SK-N-DZ (cell line): ENCODE data around the gene CNDP1.

ENCODE experiments used
- DNase-seq: peaks from one replicate; pipeline ENCODE4 v3.0.0-alpha.2; 2015; ENCODE audit warnings: low spot score

Gene CNDP1

GRCh38 chr18:74506448-74507084 lies 27.7 kb upstream of the CNDP1 start:
- DNase-seq, result no peak

DNA sequence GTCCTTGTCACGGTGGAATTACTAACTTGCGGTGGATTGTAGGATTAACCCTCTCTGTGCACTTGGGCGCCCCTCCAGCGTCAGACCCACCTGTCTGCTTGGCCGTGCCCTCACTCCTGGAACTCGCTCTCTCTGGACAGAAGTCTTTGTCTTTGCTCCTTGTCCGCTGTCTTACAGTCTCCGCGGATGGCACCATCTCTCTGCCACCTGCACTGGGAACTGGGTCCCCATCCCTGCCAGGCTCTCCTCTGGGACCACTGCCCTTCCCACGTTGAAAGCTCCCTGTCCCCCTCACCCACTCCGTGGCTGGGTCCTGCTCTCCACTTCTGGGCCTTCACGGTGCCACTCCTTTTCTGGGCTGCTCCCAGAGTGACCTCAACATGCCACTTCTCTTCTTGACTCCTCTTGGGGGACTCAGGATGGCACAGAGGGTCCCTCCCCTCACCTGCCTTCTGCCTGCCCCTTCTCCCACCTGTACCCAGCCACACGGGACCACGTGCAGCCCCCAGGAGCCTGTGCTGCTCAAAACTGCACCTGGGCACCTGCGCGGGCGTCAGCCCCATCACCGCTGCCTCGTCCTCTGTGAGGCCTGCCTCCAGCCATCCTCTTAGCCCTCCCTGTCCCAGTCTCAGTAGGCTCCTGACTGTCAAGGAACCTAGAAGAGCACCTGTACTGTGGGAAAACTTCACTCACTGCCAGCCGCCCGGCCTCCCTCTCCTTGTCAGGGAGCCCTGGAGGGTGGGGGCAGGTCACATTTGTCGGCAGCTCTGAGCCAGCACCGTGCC lies 27.0 kb upstream of the CNDP1 start:
- no peak for DNase-seq

- DNase-seq, result no peak
Measured at GRCh38 chr18:74507927-74508326, 26.4 kb upstream of the CNDP1 start.

DNA sequence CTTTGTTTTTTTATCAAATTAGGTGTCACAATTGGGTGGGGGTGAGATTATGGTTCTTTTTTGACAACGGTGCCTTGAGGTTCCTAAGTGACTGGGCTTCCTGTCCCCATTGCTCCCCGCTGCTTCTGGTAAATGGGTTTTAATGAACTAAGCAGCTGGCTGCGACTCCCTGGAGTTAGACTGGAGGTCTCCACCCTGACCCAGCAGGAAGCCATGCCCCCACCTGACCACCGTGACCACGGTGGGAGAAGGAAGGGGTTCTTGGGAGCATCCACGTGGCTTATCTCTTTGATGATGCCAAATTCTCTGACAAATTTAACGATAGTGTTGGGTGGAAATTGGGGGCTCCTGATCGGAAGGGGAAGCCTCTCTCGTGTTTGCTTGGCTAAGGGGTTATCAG lies 25.9 kb upstream of the CNDP1 start:
- no peak for DNase-seq

DNA sequence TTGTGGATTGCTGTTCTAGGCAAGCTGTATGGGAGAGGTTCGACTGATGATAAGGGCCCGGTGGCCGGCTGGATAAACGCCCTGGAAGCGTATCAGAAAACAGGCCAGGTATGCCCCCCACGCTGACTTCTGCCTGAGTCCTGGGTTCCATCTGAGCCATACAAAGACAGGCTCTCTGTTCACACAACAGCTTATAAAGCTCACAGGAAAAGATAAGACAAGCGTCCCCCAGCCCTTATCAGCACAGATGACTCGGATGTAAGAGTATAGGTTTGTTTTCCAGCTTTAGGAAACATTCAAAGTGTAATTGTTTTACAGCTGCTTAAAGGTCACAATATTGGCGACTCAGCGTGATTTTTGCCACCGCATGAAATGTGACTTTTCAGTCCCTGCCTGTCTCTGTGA lies 25.5 kb upstream of the CNDP1 start:
- DNase-seq, result no peak

GRCh38 chr18:74509856-74510769 lies 24.2 kb upstream of the CNDP1 start:
- DNase-seq, result no peak

- no peak for DNase-seq
Measured at GRCh38 chr18:74510770-74511095, 23.6 kb upstream of the CNDP1 start.

- no peak for DNase-seq
Measured at GRCh38 chr18:74511823-74512222, 22.5 kb upstream of the CNDP1 start.

DNA sequence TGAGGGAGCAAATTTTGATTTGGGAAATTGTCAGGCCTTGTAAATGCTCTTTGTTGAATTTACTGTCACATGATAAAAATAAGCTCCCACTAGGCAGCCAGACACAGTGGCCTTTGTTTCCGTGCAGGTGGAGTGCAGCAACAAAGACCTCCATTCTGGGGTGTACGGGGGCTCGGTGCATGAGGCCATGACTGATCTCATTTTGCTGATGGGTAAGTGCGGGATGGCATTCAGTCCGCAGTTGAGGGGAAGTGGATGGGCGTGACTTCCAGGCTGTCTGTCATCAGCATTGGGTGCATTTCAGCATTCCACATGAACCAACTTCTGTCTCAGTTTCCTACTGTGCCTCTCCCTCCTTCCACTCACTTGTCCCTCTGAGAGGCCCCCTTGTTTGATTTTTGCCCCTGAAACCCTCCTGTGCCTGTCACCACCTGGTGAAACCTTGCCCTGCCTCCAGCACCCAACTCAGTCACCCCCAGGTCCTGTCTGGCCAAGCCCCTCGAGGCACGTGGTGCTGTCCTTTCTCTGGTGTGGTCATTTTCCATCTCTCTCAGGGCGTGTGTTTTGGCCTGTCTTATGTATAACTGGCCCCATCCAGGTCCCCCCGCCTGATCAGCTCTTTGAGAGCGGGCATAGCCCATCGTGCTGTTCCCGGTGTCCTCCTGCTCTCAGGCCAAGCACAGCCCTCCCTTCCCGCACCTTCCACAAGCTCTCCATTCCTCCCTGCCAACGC lies 21.8 kb upstream of the CNDP1 start:
- DNase-seq, result no peak

DNA sequence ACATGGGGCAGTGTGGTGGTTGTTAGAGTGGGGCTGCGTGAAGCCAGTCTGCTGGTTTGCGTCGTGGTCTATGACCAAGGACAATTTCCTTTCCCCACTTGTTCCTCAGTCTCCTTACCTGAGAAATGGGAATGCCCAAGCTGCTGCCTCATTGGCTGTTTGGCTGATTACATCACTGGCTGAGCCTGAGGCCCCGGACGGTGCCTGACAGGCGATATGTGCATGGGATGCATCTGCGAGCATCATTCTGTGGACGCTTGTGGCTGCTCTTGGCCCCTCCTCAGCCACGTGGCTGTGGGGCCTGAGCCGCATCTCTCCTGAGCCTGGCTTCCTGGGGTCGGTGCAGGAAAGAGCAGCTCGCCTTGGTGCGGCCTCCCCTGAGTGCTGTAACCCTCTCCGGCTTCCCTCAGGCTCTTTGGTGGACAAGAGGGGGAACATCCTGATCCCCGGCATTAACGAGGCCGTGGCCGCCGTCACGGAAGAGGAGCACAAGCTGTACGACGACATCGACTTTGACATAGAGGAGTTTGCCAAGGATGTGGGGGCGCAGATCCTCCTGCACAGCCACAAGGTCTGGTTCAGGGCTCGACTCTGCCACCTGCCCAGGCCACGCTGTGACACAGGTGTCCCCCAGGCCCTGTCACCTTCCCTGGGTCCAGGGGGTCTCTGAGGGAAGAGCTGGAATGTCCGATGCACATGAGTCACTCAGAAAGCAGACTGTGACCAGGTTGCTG lies 21.0 kb upstream of the CNDP1 start:
- DNase-seq, result no peak

DNA sequence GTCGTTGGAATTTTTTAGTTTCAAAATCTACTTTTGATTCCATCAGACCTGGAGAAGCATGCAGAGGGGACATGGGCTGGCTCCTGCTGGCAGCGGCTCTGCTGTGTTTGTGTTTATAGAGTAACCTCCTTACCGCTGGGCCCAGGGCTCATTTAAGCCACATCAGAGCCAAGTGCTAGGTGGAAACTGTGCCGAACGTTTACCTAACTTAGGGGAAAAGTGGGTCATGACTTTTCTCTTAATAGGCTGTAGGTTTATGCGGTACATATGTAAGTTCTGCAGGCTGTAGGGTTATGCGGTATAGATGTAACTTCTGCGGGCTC lies 20.5 kb upstream of the CNDP1 start:
- no peak for DNase-seq

DNA sequence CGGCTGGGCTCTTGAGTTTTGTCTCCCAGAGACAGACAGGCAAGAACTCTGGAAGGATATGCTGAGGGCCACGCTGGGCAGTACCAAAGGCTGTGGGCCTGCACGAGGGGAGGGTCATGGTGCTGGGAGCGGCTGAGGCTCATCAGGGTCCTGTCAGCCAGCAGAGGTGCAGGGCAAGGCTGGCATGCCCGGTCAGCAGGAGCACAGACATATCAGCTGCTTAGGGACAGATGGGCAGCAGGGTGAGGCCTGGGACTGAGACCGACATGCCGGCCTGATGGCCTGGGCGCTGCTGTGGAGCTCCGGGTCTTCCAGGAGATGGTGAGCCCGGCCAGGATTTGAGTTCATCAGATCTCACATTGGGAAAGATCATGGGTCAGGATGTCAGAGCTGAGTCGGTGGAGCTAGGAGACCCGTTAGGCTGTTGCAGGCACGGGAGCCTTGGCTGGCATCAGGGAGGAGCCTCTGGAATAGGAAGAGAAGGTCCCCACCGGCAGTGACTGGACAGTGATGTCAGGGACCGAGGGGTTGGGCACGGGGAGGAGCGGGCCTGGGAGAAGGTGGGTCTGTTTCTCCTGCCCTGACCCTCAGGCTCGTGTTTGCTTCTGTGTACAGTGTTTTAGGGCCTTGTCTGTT lies 19.3 kb upstream of the CNDP1 start:
- DNase-seq, result no peak

- DNase-seq, result no peak
Measured at GRCh38 chr18:74515620-74516231, 18.6 kb upstream of the CNDP1 start.

DNA sequence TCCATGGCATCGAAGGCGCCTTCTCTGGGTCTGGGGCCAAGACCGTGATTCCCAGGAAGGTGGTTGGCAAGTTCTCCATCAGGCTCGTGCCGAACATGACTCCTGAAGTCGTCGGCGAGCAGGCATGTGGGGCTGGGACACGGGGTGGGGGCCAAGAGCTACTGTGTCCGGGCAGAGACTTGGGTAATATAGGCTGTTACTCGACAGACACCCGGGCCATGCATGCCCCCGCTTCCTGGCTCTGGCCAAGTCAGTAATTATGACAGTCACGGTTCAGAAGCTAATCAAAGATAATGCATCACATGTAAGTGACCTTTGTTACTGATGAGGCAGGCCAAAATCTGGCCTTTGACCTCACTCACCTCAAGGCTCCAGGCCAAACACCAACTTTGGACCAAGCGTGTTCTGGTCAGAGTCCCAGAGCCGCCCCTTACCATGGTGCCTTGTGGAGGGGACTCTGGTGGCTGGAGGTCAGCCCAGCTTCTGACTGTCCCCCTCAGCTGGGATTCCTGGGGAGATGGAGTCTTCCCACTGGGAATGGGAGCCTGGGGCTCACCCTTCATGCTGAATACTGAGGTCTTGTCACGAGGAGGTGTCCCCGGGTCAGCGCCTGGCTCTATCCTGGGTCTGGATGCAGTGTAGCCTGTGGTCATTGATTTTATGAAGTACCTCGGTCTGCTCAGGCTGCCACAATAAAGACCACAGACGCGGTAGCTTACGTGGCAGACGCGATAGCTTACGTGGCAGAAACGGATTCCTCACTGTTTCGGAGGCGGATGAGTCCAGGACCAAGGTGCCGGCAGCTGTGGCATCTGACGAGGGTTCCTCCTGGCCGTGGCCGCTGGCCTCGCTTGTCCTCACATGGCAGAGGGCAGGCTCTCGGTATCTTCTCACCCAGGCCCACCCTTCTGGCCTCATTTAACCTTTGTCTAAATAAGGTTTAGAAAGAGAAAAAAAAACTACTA lies 17.7 kb upstream of the CNDP1 start:
- DNase-seq, result no peak

DNA sequence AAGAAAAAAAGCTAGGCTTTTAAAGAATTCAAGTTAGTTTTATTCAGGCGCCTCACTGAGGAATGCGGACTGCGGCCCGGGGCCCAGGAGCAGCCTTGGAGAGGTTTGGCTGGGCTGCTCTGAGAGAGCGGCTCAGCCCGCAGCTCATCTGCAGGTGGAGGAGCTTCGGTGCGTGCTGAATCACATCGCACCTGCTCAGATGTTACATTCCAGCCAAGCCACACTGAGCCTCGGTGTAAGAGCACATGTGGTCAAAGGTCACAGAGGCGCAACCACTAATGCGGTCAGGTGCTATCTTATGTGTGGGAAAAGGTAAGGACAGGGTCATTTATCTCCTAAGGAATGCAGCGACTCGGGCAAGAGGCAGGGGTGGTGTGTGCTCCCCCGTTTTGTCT lies 17.1 kb upstream of the CNDP1 start:
- DNase-seq, result no peak

DNA sequence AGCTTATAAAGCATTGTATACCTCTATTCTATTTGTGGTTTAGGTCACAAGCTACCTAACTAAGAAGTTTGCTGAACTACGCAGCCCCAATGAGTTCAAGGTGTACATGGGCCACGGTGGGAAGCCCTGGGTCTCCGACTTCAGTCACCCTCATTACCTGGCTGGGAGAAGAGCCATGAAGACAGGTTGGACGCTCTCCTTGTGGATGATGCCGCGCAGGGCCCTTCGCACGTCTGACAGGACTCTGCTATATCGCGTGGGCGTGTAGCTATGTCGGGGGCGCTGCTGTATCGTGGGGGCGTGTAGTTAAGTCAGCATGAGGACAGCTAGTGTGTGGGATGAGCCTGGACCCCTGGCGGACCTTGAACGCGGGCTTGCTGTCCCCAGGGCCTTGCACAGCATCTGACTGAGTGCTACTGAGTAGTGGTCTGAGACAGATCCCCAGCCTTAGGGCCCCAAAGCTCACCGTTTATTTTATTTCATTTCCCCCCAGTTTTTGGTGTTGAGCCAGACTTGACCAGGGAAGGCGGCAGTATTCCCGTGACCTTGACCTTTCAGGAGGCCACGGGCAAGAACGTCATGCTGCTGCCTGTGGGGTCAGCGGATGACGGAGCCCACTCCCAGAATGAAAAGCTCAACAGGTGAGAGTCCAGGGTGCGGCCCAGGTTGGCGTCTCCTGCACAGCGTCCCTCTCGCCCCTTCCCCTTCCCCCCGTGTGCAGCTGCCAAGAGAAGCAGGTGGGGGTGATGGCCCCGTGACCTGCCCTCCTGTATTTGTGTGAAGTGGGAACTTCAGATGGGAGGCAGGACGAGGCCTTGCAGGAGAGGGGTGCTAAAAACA lies 15.6 kb upstream of the CNDP1 start:
- no peak for DNase-seq

DNA sequence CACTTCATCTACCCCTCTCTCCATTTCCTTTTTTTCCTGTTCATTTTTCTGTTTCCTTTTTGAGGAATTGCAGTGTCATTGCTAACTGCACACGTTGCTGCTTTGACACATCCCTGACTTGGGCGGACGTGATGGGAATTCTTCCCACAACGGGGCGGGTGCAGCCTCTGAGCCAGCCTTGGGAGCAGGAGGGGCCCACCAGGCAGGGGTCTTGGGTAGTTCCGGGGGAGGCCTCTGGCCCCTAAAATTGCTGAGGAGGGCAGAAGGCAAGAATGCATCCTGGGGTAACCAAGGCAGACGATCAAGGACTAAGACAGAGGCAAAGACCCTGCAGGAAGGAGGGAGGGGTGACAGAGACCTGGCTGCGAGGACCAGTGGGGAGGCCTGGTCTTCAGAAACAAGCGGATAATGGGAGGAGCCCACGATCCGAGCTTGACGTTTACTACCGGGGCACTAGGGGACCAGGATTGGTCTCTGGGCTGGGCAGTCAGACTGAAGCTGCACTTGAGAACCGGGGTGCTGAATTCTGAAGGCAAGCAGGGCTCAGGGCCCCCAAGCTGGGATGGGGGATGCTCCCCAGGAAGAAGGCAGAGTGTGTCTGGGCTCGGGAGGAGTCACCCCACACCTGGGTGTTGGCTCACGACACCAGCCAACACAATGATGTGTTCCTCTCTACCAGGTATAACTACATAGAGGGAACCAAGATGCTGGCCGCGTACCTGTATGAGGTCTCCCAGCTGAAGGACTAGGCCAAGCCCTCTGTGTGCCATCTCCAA lies 14.8 kb upstream of the CNDP1 start:
- no peak for DNase-seq
